NCI-H1417 (cell line): ENCODE data around the gene FOXJ3.
A peak's percentile ranks its signal among the peaks of the same experiment; 100 is the strongest.

Experiments used
- DNase-seq, 3 experiments: peaks; one replicate each; lab custom pipeline; 2025; lab: John Stamatoyannopoulos, UW

The FOXJ3 gene

GRCh38 chr1:42334240-42335049 is 590 bp downstream of the FOXJ3 start:
- peak in 2 of 3 experiments; percentile 46 to 81 for DNase-seq

DNA sequence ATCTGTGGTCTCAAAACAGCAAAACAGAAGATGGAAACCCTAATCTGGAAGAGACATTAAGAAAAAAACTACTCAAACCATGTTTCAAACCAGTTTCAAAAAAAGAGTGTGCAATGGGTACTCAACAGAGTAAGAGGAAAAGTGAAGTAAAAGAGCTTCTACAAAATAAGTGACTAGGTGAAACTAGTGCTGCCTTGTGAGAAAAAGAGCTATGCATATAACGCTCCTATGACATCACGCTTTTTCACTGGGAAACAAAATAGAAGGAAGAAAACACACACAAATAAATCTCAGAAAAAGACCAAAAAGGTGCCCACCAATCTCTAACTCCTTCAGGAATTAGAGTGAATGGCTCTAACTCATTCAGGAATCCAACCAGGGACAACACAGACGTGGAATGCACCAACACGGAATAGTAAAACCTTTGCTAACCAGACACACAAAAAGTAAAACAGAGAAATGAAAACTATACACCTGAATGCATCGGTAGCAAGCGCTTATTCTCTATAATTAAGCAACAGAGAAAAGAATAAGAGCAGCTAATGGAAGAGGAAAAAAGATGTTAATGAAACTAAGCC is 1.3 kb downstream of the FOXJ3 start:
- DNase-seq = peak in 1 of 3 experiments; percentile 55

DNA sequence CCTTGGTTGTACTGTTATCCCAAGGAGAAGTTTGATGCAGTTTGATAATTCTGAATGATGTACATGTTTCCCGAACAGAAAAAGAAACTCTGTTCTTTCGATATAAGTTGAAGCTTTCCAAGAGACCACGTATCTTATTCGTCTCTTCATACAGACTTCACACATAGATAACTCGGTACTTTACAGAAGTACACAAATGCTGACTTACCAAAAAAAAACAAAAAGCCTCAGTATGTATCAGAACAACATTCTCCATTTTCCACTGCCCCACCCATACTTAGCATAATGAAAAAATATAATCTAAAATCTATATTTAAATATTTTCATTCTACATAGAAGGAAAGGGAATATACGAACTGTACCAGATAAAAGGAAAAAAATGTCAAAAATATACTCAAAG is 2.2 kb downstream of the FOXJ3 start:
- DNase-seq = no peak

- no peak for DNase-seq
Observed at GRCh38 chr1:42330215-42330614, 4.8 kb downstream of the FOXJ3 start.

DNA sequence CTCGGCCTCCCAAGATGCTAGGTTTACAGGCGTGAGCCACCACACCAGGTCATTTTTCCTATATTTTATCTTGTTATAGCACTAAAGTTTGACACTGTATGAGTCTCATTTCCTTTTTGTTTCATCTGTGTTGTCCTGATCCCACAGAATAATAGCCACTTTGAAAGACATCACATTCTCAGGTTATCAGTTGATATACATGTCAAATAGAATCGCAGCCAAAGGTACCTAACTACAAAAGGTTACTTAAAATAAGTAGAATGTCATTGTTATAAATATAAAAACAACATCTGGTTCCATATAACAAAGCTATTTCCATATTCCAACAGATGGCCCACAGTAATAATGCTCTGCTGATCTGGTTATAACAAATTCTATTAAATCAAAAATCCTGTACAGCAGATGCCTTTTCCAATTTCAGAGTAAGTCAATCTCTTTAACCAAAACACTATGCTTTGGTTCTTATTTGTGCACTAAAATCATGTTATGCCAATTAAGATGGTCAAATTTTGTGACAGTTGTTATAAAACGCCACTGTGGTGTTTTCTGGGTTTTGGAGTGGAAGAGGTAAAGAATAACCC is 6.0 kb downstream of the FOXJ3 start:
- no peak for DNase-seq

DNA sequence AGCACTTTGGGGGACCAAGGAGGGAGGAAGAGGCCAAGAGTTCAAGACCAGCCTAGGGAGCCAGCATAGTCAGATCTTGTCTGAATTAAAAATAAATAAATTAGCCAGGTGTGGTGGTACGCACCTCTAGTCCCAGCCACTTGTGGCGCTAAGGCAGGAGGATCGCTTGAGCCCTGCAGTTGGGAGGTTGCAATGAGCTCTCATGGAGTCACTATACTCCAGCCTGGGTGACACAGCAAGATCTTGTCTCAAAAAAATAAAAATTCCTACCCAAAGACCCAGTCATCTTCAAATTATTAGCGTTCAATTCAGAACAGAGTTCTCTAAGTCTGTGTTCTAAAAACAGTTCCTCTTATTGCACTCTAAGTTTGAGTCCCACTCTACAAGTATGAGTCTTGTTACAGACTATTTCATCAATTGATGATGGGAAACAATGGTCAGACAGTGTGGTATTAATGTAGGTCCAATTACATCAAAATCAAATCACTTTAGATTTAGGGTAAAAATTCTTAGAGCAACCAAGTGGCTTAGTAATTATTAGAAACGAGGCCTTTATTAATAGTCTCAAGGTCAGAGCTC is 6.9 kb downstream of the FOXJ3 start:
- DNase-seq = no peak

- DNase-seq = no peak
Observed at GRCh38 chr1:42325014-42325402, 10.0 kb downstream of the FOXJ3 start.

DNA sequence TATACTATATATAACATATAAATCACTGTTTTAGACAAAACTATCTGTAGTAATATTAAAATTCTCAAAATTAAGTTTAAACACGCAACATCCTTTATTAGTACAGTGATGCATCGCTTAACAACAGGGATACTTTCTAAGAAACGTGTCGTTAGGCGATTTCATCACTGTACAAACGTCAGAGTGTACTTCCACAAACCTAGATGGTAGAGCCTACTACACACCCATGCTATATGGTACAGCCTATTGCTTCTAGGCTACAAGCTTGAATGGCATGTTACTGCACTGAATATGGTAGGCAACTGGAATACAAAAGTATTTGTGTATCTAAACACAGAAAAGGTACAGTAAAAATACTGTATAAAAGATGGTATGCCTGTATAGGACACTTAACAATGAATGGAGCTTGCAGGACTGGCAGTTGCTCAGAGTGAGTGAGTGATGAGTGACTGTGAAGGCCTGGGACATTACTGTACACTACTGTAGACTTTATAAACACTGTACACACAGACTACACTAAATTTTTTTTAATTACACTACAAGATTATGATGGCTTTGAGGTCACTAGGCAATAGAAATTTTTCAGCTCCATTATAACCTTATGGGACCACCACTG is 10.5 kb downstream of the FOXJ3 start:
- DNase-seq = no peak

DNA sequence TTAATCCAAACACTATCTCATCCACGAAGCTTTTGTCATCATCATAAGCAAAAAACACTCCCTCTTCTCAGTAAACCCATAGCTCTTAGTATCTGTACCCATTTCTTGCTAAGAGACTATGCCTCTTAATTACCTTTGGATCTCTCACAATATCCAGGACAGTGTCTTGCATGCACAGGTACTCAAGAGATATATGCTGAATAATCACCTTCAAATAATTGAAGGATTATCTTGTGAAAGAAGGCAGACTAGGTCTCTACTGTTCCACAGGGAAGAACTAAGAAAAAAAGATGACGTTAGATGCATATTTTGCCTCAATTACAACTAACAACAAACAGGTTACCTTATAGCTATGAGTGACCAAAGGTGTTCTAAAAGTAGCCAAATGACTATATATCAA is 11.5 kb downstream of the FOXJ3 start:
- DNase-seq = no peak

DNA sequence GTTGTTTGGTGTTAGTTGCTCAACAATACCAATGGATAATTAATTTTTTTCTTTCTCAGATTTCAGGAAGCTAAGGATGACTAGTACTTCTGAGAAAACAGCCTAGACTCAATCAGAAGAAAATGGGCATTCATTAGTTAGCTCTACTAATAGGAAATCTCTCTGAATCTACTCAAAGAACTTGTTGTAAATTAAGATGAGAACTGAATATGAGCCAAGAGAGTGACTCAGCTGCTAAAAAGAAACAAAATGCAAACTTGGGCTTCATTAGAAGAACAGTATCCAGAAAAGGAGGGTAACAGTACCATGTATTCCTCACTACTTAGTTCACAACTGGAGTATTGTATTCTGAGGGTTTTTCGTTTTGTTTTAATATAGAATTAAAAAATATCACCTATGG is 12.5 kb downstream of the FOXJ3 start:
- no peak for DNase-seq

DNA sequence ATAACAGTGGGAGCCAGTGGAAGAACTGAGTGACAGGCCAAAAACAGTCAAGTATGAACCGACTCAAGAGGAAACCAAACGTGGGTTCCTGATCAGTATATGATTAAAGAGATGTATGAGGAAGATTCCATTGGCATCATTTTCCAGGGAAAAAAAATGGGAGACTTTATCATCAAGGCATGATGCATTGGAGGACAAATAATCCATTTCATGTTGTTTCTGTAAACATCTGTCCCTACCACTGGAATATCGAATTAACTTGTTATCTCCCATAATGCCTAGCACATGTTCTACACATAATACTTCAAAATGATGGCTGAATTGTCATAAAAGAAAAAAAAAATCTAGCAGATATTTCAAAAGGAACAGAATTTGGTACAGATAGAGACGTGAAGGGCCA is 13.3 kb downstream of the FOXJ3 start:
- no peak for DNase-seq

DNA sequence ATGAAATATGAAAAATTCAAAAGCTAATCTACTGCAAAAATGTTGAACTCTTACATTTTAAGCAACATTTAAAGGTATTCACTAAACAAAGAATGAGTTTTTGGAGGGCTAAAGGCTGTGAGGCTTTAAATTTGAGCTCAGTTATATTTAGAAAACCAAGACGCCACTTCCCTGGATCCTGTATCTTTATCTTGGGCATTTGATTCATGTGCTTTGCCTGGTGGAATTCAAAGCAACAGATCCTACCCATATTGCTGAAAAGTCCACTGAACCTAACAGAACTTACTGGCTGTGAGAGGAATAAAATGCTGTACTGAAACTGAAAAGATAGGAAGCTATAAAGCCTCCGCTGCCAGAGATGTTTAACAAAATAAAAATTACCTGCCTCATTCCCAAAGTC is 14.3 kb downstream of the FOXJ3 start:
- DNase-seq = no peak

DNA sequence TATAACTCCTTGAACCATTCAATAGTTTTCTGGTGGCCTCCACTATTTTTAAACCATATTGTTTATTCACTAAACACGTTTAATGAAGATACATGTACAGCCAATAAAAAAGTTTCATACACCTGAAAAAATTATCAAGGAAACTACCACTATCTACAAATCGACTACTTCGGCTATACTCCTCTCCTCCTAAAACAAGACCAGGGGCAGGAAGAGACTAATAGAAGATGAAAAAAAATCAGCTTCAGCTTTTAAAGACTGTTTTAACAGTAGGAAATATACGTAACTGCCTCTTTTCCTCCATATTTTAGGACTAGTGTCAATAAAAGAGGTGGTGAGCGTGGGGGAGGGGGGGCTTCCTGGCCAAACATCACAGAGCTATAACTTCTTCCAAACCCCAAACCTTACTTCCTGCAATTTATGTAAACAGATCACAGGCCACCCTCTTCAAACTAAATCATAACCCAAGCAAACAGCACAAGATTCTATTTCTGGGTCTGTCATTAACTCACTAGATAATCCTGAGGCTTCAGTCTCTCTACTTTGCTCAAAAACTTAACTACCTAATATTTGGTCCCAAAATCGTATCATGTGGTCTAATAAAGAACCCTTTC is 15.1 kb downstream of the FOXJ3 start:
- peak in 2 of 3 experiments; percentile 5 to 43 for DNase-seq

DNA sequence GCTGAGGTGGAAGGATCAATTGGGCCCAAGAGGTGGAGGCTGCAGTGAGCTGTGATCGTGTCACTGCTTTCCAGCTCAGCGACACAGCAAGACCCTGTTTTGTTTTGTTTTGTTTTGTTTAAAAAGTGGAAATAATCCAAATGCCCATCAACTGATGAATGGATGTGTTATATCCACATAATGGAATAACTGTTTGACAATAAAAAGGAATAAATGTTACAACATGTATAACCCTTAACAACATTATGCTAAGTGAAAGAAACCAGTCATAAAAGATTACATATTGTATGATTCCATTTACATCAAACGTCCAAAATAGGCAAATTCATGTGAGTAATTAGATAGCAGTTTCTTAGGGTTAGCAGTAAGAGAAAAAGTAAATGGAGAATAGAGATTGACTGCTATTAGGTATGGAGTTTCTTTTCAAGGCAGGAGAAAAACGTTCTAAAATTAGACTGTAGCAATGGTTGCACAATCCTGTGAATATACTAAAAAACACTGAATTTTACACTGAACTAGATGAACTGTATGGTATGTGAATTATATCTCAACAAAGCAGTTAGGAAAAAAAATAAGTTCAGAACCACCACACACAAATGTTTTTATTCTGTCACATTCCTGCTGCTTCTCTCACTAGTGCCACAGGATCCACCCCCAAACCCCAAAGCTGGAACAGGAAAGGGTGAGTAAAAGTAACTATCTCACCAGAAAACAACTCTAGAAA is 15.7 kb downstream of the FOXJ3 start:
- no peak for DNase-seq

DNA sequence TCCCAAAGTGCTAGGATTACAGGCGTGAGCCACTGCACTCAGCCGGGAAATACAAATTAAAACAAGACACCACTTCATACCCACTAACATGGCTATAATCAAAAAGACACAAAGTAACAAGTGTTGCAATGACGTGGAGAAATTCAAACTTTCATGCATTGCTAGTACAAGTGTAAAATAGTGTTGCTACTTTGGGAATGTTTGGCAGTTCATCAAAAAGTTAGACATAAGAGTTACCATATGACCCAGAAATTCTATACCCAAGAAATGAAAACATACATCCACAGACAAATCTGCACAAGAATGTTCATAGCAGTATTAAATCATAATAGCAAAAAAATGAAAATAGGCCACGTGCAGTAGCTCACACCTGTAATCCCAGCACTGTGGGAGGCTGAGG is 16.4 kb downstream of the FOXJ3 start:
- no peak for DNase-seq

- DNase-seq = no peak
Observed at GRCh38 chr1:42317308-42317707, 17.7 kb downstream of the FOXJ3 start.

DNA sequence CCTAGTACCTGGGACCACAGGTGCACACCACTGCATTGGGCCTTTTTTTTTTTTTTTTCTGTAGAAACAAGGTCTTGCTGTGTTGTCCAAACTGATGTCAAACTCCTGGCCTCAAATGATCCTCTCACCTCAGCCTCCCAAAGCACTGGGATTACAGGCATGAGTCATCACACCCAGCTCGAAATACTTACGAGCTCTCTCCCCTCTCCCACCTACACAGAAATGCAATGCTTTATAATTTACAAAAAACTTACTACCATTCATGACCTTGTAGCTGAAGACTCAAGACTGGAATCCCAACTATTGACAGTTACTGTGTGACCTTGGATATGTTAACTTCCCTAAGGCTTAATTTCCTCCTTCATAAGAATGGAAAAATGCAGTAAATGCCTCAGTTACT is 18.7 kb downstream of the FOXJ3 start:
- DNase-seq = no peak

- DNase-seq = no peak
Observed at GRCh38 chr1:42315500-42315899, 19.5 kb downstream of the FOXJ3 start.

DNA sequence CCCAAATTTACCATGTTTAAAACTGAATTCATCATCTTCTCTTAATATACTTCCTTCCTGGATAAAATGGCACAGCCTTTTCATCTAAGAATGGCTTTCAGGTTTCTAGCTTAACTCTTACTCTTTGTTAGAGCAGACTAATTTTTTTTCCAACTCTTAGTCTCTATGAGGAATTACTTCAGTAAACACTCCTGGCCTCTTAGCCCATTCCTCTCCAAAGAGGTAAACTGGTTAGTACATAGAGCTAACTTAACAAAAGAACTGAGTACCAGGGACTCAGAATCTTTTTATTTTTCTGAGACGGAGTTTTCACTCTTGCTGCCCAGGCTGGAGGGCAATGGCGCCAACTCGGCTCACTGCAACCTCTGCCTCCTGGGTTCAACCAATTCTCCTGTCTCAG is 21.1 kb downstream of the FOXJ3 start:
- no peak for DNase-seq

GRCh38 chr1:42312576-42313212 is 22.3 kb downstream of the FOXJ3 start:
- DNase-seq = no peak

GRCh38 chr1:42311897-42312296 is 23.1 kb downstream of the FOXJ3 start:
- DNase-seq = no peak
